ENCODE results near the gene PTGER1. TPM values are rescaled to one million over a fixed set of nuclear protein-coding genes. Genes with fewer than 3 reads are reported as not detected.

PTGER1 gene
- total RNA-seq, 1 experiment from 2014 or later: 2.2 TPM

GRCh38 chr19:14517840-14518505, 42.8 kb upstream of the PTGER1 start, which contains the start of gene DNAJB1:
Gene DNAJB1 (minus strand): TSS chr19:14518397. CDS start chr19:14518349, 48 bp downstream.
- Histone ChIP-seq H3K4me1 (ENCODE audit: control insufficient read depth, insufficient read depth, low read length) (peaks cover 46% of the 10 kb centered on the region), H3K27me3 (ENCODE audit: control insufficient read depth, insufficient read depth, low read length) (no peaks in the 10 kb centered on the region), H3K9me3 (ENCODE audit: control insufficient read depth, insufficient read depth, low read depth, low read length) (no peaks in the 10 kb centered on the region), H3K27ac (ENCODE audit: low read length) (peak within 1 kb of the TSS; percentile 93), H3K4me3 (ENCODE audit: low read depth in 2 of 2, low read length in 2 of 2) (peak within 1 kb of the TSS; percentile 86 to 97), H3K36me3 (ENCODE audit: control insufficient read depth, insufficient read depth, low read length) (peaks cover 10% of the 10 kb centered on the region)
- TF ChIP-seq POLR2AphosphoS5 (IDR thresholded peaks at IDR 0.05; ENCODE audit: low read depth, low read length) (peak; percentile 92), TCF7L2 (IDR thresholded peaks at IDR 0.05; ENCODE audit: low read depth, low read length) (peak; percentile 51), SIN3A (IDR thresholded peaks at IDR 0.05; ENCODE audit: borderline replicate concordance, insufficient read depth, low read depth, low read length) (peak; percentile 91; the same call in 1 of the 2 replicates), CTCF (IDR thresholded peaks at IDR 0.05) (no peak), REST (IDR thresholded peaks at IDR 0.05; ENCODE audit: insufficient read depth in 1 of 2, low read depth in 2 of 2, low read length in 1 of 2) (no peak)
- ChIA-PET POLR2A (interaction anchor here (0.5 to 0.9 kb wide), 3 partner anchors 9 to 466 kb away, joined by 3 to 7 read pairs (median 3); no protein-coding TSS in a partner anchor), CTCF (interaction anchor here (0.6 to 1.2 kb wide), 3 partner anchors 13 to 1369 kb away, joined by 3 to 8 read pairs (median 4); no protein-coding TSS in a partner anchor)
- ATAC-seq (peak; percentile 84), DNase-seq (ENCODE audit: low read depth, low spot score) (no peak)
- in situ Hi-C loops (cut with HindIII; ENCODE audit: low pct_unique_long_range_greater_than_20kb, low sequenced_read_pairs) (no loop called here), intact Hi-C loops (cut with micrococcal nuclease; ENCODE audit: unreplicated experiment) (no loop called here)
- no TSS peak for BruUV-seq (replicated peaks)

GRCh38 chr19:14517446-14517839, 42.3 kb upstream of the PTGER1 start:
- no TSS peak for BruUV-seq (replicated peaks)
- no peak for ATAC-seq
- peaks cover 46% of the 10 kb centered on the region for H3K4me1 ChIP-seq (ENCODE audit: control insufficient read depth, insufficient read depth, low read length)
- TF ChIP-seq REST (IDR thresholded peaks at IDR 0.05; ENCODE audit: insufficient read depth in 1 of 2, low read depth in 2 of 2, low read length in 1 of 2): no peak
- no peak for TF ChIP-seq CTCF (IDR thresholded peaks at IDR 0.05)
- no peak for TF ChIP-seq POLR2AphosphoS5 (IDR thresholded peaks at IDR 0.05; ENCODE audit: low read depth, low read length)
- no peak for TF ChIP-seq TCF7L2 (IDR thresholded peaks at IDR 0.05; ENCODE audit: low read depth, low read length)
- TF ChIP-seq SIN3A (IDR thresholded peaks at IDR 0.05; ENCODE audit: borderline replicate concordance, insufficient read depth, low read depth, low read length): no peak
- intact Hi-C loops (cut with micrococcal nuclease; ENCODE audit: unreplicated experiment) (no loop called here), in situ Hi-C loops (cut with HindIII; ENCODE audit: low pct_unique_long_range_greater_than_20kb, low sequenced_read_pairs) (no loop called here)
- H3K27ac ChIP-seq (ENCODE audit: low read length): peak overlapping the region; percentile 81
- peaks cover 10% of the 10 kb centered on the region for H3K36me3 ChIP-seq (ENCODE audit: control insufficient read depth, insufficient read depth, low read length)
- H3K27me3 ChIP-seq (ENCODE audit: control insufficient read depth, insufficient read depth, low read length): no peaks in the 10 kb centered on the region
- ChIA-PET POLR2A (interaction anchor here (0.5 to 0.6 kb wide), 2 partner anchors 10 to 466 kb away, joined by 3 to 7 read pairs; no protein-coding TSS in a partner anchor), CTCF (interaction anchor here (1.2 kb wide), 1 partner anchor 12 kb away, joined by 4 read pairs; no protein-coding TSS in a partner anchor)
- no peaks in the 10 kb centered on the region for H3K9me3 ChIP-seq (ENCODE audit: control insufficient read depth, insufficient read depth, low read depth, low read length)
- DNase-seq (ENCODE audit: low read depth, low spot score): no peak
- peak overlapping the region; percentile 86 to 97 for H3K4me3 ChIP-seq (ENCODE audit: low read depth in 2 of 2, low read length in 2 of 2)
